Stimulated activated CD4-positive, alpha-beta T cell treated with anti-CD3 and anti-CD28 coated beads, TNF-alpha, amount 100 ng/mL, for 48 hours (primary cell): ENCODE data around the gene PDGFC.

Source experiments
- DNase-seq, 3 donors: peaks; one replicate each; pipeline ENCODE4 v3.0.0-alpha.2; 2020; ENCODE audit warnings: low read depth in 3 of 3

PDGFC gene

GRCh38 chr4:156829201-156829873 lies 142.3 kb downstream of the PDGFC start:
- no peak for DNase-seq

DNA sequence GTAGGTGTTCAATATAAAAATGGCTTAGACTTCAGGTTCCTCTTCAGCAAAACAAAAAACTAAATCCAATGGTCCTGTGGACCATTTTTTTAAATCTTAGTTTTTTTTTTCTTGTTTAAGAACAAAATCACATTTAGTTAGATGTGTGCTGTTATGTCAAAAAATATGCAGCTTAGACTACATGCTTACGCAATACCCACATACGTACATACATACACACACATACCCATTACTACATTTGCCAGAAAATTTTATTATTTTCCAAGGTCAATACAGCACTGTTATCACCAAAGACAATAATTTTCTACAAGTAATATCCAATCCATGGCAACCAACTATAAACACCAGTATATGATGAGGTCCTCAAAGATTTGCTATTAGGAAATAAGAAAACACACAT lies 144.1 kb downstream of the PDGFC start:
- no peak for DNase-seq

- no peak for DNase-seq
Observed at GRCh38 chr4:156825074-156825473, 146.5 kb downstream of the PDGFC start.

DNA sequence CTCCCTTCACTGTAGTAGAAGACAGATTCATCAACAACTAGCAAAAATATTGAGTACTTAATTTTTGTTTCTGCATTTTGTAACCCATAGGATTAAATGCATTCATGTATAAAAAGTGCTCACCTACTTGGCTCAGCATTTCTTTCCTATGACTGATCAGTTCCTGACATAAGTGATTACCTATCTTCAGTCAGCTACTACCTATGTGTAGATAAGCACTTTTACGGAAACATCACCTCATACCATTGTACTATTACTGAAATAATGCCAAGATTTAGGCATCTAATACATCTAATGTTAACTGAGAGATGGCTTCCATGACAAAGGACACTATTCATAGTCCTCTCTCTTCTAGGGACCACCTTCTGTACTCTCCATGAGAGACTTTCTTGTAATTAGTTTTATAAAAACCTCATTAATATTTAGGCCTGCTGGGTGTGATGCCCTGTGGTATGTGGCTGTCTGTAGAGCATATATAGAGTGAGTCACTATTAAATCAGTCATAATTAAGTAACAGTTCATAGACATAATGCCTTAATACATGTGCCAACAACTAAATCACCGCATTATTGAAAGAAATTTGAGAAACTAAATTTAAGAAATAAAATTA lies 147.0 kb downstream of the PDGFC start:
- no peak for DNase-seq

GRCh38 chr4:156820931-156821330 lies 150.7 kb downstream of the PDGFC start:
- no peak for DNase-seq

DNA sequence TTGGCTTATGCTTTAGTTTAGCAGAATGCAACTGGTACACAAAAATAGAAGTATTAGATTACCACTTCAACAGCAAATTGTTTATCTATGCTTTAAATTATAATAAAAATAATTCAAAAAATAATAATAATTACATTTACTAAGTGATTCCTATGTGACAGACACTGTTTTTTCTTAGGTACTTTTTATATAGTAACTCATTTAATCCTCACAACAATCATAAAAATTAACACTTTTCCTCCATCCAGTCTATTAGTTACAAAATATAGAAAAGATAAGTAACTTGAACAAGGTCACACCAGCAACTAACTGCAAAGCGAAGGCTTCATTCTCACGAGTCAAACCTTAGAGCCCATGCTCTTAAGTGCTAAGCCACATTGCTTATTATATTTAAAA lies 155.2 kb downstream of the PDGFC start:
- DNase-seq: no peak

DNA sequence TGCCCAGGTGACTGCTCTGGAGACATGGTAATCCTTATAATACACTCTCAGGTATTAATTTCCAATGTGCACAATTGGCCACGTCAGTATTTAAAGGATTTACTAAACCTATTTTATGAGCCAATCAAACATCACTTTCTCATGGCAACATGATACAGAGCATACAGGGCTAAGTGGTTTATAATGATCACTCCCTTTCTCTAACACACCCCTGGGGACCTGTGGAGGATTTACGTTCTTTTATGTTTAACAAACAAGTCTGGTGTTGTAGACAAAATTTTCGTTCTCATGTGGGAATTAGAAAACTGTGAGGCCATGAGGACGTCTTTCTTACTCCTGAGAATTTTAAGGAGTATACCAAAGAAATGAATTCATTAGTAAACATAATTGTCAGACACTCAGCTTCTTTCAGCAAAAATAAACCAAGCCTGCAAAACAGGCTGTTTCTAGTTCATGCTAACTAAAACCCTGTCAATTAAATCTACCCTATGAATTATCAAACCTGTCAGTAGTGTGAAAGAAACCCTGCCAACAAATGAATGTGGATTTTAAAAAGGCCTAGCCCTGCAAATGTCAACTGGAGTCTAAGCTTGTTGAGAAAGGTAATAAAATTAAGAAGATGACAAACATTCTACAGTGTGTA lies 155.8 kb downstream of the PDGFC start:
- no peak for DNase-seq

- DNase-seq: no peak
Observed at GRCh38 chr4:156811963-156812362, 159.6 kb downstream of the PDGFC start.

DNA sequence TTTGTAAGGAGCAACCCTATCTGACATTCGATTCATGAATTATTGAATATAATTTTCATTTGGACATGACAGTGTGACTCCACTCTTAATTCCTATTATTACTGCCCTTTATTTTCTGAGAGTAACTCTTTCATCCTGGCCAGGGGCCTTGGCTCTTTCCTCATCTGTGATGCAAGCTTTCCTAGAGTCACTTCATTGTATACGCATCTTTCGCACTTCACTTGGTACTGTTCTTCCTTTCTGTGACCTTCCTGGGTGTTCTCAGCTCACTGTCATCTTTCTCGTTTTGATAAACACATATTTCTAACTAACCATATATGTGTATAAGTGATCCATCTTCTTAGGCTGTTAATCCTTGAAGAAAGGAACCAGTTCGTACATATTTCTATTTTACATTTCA lies 160.3 kb downstream of the PDGFC start:
- no peak for DNase-seq

DNA sequence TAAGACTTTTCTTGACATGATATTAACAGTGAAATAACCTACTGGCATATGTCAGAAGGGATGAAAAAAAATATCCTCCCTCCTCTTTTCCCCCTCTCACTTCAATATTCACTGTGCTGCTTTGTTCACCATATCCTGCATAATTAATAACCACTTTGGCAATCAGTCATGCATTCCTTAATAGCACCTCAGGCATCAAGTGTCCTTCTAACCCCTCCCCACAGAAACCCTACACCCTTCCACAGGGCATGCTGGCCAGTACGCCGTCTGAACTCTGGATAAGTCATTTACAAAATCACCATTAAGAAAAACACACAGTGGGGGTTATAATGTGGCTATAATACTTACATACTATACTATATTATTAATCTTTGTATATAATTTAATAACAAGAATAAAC lies 165.9 kb downstream of the PDGFC start:
- no peak for DNase-seq

DNA sequence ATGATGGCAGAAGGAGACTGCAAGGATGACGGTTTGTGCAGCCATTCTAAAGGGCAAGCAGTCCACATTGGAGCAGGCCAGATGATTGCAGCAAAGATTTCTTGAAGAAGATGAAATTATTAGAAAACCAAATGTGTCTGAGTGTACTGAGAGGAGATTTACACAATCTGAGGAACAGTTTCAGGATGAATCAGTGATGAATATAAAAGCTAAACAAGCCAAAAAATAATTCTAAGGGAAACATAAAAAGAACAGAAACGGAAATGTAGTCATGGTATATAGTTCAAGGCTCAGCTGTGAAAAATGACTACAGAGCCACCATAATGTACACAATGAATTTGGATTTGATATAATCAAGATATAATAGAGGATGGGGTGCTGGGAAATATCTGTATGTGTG lies 168.5 kb downstream of the PDGFC start:
- no peak for DNase-seq

GRCh38 chr4:156800463-156800862 lies 171.1 kb downstream of the PDGFC start:
- DNase-seq: no peak

GRCh38 chr4:156799121-156799589 lies 172.4 kb downstream of the PDGFC start:
- DNase-seq: no peak

GRCh38 chr4:156798438-156798837 lies 173.2 kb downstream of the PDGFC start:
- DNase-seq: no peak

DNA sequence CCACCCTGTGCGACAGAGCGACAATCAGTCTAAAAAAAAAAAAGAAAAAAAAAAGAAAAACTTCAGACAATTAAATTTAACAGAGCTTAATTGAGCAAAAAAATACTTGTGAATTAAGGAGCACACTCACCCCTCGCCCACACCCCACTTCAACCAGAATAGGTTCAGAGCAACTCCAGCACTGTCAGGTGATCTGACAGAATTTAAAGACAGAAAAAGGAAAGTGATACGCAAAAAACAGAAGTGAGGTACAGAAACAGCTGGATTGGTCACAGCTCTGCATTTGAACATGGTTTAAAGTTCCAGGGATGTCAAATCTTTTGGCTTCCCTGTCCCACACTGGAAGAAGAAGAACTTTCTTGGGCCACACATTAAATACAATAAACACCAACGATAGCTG lies 174.4 kb downstream of the PDGFC start:
- DNase-seq: no peak

GRCh38 chr4:156795727-156796126 lies 175.9 kb downstream of the PDGFC start:
- DNase-seq: no peak

DNA sequence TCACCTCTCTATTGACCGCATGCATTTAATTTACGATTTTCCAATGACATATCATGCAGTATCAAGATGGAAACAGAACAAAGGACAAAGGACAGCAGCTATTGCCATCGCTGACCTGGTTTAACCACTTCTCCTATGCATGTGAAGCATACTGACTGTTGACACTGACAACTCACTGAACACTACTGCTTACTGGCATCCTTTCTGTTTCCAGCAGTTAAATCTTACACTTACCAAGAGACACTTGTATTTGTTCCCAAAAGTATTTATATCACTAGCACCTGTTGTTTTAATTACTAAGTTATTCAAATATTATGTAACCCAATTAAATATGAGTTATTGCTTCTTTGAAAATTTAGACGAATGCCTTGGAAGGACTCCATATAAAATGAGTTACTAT lies 176.7 kb downstream of the PDGFC start:
- no peak for DNase-seq

DNA sequence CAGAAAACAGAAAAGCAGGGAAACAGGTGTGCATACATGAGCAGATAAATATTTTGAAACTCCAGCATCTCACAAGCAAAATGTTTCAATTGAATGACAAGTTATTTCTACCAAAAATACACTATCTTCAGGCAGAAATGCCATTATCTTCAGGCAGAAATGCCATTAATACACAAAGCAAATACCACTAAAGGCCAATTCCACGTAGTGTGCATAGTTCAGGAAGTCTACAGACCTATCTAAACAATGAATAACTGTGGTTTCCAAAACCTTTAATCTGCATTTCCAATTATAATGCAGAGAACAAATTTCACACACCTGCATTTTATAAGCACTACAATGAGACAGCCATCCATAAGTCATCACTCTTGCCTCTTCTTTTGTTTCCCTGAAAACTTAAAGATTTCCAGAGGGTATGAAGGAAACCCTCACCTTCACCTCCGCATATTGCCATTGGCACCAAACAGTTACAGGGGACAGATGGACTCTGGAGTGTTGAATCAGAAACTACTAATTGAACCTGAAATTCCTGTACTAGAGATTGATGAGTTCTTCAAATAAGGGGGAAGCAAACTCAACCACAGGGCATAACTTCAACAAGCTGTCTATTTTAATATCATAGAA lies 179.0 kb downstream of the PDGFC start:
- DNase-seq: no peak

- no peak for DNase-seq
Observed at GRCh38 chr4:156790866-156791265, 180.7 kb downstream of the PDGFC start.

- no peak for DNase-seq
Observed at GRCh38 chr4:156788782-156789181, 182.8 kb downstream of the PDGFC start.

GRCh38 chr4:156786713-156787112 lies 184.9 kb downstream of the PDGFC start:
- no peak for DNase-seq

DNA sequence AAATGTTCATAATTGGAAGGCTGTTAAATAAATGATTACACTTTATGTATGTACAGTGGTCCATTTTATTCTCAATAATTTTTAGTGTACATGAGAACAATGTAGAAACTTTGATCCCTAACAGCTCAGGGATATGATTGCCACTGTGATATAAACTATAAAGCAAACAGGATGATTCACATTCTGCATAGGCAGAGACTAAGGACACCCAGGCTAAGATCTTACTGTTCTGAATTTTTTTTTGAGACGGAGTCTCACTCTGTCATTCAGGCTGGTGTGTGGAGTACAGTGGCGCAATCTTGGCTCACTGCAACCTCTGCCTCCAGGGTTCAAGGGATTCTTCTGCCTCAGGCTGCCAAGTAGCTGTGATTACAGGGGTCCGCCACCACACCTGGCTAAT lies 186.6 kb downstream of the PDGFC start:
- DNase-seq: no peak

- DNase-seq: no peak
Observed at GRCh38 chr4:156783966-156784365, 187.6 kb downstream of the PDGFC start.
